ENCODE data around the gene KPNA6. TPM values are rescaled to one million over a fixed set of nuclear protein-coding genes. Genes with fewer than 3 reads are reported as not detected.
"Not testable (repeated sequence)": the region's sequence is repeated elsewhere in the genome, so short reads cannot be mapped to it uniquely, and the experiment has no call there.

Gene KPNA6
- total RNA-seq, 1 experiment from 2014 or later, result 116 TPM

DNA sequence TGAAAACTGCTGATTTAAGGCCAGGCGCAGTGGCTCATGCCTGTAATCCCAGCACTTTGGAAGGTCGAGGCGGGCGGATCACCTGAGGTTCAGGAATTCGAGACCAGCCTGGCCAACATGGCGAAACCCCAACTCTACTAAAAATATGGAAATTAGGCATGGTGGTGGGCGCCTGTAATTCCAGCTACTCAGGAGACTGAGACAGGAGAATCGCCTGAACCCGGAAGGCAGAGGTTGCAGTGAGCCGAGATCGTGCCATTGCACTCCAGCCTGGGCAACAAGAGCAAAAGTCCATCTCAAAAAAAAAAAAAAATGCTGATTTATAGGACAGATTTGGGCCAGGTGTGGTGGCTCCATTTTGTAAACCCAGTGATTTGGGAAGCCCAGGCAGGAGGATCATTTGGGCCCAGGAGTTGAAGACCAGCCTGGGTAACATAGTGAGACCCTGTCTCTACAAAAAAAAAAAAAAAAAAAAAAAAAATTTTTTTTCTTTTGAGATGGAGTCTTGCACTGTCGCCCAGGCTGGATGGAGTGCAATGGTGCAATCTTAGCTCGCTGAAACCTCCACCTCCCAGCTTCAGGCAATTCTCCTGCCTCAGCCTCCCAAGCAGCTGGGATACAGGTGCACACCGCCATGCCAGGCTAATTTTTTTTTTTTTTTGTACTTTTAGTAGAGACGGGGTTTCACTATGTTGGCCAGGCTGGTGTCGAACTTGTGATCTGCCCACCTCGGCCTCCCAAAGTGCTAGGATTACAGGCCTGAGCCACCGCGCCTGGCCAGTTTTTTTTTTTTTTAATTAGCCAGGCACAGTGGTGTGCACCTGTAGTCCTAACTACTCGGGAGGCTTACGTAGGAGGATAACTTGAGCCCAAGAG is 42.0 kb upstream of the KPNA6 start:
- H3K27ac ChIP-seq (ENCODE audit: low read length); H3K4me1 ChIP-seq (ENCODE audit: control insufficient read depth, insufficient read depth, low read length); BruUV-seq (replicated peaks); CTCF ChIA-PET; H3K9me3 ChIP-seq (ENCODE audit: control insufficient read depth, insufficient read depth, low read depth, low read length); DNase-seq (ENCODE audit: low read depth, low spot score); intact Hi-C loops (cut with micrococcal nuclease; ENCODE audit: unreplicated experiment); ATAC-seq; H3K4me3 ChIP-seq (ENCODE audit: low read depth in 2 of 2, low read length in 2 of 2); in situ Hi-C loops (cut with HindIII; ENCODE audit: low pct_unique_long_range_greater_than_20kb, low sequenced_read_pairs); H3K27me3 ChIP-seq (ENCODE audit: control insufficient read depth, insufficient read depth, low read length): not testable (repeated sequence)
- TF ChIP-seq POLR2AphosphoS5 (IDR thresholded peaks at IDR 0.05; ENCODE audit: low read depth, low read length), result 0 out of 2 replicates have a peak, but pooled peaks have one; percentile 30
- H3K36me3 ChIP-seq (ENCODE audit: control insufficient read depth, insufficient read depth, low read length), result peaks cover 14% of the 10 kb centered on the region
- POLR2A ChIA-PET, result interaction anchor here (0.7 to 1.0 kb wide), 3 partner anchors 12 to 67 kb away, joined by 4 to 9 read pairs (median 8); no protein-coding TSS in a partner anchor

DNA sequence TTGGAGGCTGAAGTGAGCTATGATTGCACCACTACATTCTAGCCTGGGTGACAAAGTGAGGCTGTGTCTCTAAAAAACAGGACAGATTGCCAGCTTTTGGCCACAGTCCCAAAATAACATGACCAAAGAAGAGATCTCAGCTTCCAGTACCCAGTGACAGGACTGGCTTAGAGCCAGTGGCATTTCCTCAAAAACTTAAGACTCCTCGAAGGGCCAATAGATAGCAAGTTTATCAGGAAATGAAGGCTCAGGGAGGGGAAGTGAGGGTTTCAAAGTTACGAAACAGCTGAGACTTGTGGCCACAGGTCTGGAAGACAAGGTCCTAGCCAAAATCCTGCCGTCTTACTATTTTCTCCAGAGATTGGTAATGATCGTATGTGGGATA is 41.4 kb upstream of the KPNA6 start:
- CTCF ChIA-PET, result no interaction called here
- Histone ChIP-seq H3K4me1 (ENCODE audit: control insufficient read depth, insufficient read depth, low read length) (peaks cover 4% of the 10 kb centered on the region; the same call in 1 of the 2 replicates), H3K27ac (ENCODE audit: low read length) (0 out of 2 replicates have a peak overlapping the region, but pooled peaks have one; percentile 41), H3K27me3 (ENCODE audit: control insufficient read depth, insufficient read depth, low read length) (no peaks in the 10 kb centered on the region), H3K36me3 (ENCODE audit: control insufficient read depth, insufficient read depth, low read length) (peaks cover 8% of the 10 kb centered on the region; the same call in 1 of the 2 replicates), H3K9me3 (ENCODE audit: control insufficient read depth, insufficient read depth, low read depth, low read length) (no peaks in the 10 kb centered on the region), H3K4me3 (ENCODE audit: low read depth in 2 of 2, low read length in 2 of 2) (no peak overlapping the region)
- intact Hi-C loops (cut with micrococcal nuclease; ENCODE audit: unreplicated experiment) (no loop called here), in situ Hi-C loops (cut with HindIII; ENCODE audit: low pct_unique_long_range_greater_than_20kb, low sequenced_read_pairs) (no loop called here)
- POLR2A ChIA-PET, result interaction anchor here (0.7 to 1.0 kb wide), 2 partner anchors 12 to 23 kb away, joined by 8 to 9 read pairs; no protein-coding TSS in a partner anchor
- TF ChIP-seq TCF7L2 (IDR thresholded peaks at IDR 0.05; ENCODE audit: low read depth, low read length) (no peak), SIN3A (IDR thresholded peaks at IDR 0.05; ENCODE audit: borderline replicate concordance, insufficient read depth, low read depth, low read length) (no peak), POLR2AphosphoS5 (IDR thresholded peaks at IDR 0.05; ENCODE audit: low read depth, low read length) (no peak)
- TF ChIP-seq, protein P1, sequence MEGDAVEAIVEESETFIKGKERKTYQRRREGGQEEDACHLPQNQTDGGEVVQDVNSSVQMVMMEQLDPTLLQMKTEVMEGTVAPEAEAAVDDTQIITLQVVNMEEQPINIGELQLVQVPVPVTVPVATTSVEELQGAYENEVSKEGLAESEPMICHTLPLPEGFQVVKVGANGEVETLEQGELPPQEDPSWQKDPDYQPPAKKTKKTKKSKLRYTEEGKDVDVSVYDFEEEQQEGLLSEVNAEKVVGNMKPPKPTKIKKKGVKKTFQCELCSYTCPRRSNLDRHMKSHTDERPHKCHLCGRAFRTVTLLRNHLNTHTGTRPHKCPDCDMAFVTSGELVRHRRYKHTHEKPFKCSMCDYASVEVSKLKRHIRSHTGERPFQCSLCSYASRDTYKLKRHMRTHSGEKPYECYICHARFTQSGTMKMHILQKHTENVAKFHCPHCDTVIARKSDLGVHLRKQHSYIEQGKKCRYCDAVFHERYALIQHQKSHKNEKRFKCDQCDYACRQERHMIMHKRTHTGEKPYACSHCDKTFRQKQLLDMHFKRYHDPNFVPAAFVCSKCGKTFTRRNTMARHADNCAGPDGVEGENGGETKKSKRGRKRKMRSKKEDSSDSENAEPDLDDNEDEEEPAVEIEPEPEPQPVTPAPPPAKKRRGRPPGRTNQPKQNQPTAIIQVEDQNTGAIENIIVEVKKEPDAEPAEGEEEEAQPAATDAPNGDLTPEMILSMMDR (IDR thresholded peaks at IDR 0.05), result no peak
- TF ChIP-seq, protein P2, sequence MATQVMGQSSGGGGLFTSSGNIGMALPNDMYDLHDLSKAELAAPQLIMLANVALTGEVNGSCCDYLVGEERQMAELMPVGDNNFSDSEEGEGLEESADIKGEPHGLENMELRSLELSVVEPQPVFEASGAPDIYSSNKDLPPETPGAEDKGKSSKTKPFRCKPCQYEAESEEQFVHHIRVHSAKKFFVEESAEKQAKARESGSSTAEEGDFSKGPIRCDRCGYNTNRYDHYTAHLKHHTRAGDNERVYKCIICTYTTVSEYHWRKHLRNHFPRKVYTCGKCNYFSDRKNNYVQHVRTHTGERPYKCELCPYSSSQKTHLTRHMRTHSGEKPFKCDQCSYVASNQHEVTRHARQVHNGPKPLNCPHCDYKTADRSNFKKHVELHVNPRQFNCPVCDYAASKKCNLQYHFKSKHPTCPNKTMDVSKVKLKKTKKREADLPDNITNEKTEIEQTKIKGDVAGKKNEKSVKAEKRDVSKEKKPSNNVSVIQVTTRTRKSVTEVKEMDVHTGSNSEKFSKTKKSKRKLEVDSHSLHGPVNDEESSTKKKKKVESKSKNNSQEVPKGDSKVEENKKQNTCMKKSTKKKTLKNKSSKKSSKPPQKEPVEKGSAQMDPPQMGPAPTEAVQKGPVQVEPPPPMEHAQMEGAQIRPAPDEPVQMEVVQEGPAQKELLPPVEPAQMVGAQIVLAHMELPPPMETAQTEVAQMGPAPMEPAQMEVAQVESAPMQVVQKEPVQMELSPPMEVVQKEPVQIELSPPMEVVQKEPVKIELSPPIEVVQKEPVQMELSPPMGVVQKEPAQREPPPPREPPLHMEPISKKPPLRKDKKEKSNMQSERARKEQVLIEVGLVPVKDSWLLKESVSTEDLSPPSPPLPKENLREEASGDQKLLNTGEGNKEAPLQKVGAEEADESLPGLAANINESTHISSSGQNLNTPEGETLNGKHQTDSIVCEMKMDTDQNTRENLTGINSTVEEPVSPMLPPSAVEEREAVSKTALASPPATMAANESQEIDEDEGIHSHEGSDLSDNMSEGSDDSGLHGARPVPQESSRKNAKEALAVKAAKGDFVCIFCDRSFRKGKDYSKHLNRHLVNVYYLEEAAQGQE (IDR thresholded peaks at IDR 0.05; ENCODE audit: insufficient read depth in 1 of 2, low read depth in 2 of 2, low read length in 1 of 2), result no peak
- ATAC-seq (peak; percentile 42), DNase-seq (ENCODE audit: low read depth, low spot score) (peak; percentile 15)
- TSS peak; percentile 16 for BruUV-seq (replicated peaks)

Data from Panc1 (cell line).